Mesothelial cell of epicardium (in vitro differentiated cells): Measurements from ENCODE around the gene SMIM38. TPM values are rescaled to one million over a fixed set of nuclear protein-coding genes. Genes with fewer than 3 reads are reported as not detected.
"Not testable (repeated sequence)": the region's sequence is repeated elsewhere in the genome, so short reads cannot be mapped to it uniquely, and the experiment has no call there.

Experiments
- DNase-seq, 2 experiments: peaks; one replicate each; pipeline ENCODE4 v3.0.0; 2021; ENCODE audit warnings: low spot score in 2 of 2; ENCODE audit not compliant: unreplicated experiment in 2 of 2
- H3K27ac Mint-ChIP-seq: 2 replicates; pipeline ENCODE4 v1.8.0; 2021; ENCODE audit warnings: mixed read lengths
- H3K27me3 Mint-ChIP-seq: 2 replicates; pipeline ENCODE4 v1.8.0; 2021; ENCODE audit warnings: low read depth, mixed read lengths
- H3K36me3 Mint-ChIP-seq: 2 replicates; pipeline ENCODE4 v1.8.0; 2021; ENCODE audit warnings: mixed read lengths
- H3K4me1 Mint-ChIP-seq: 2 replicates; pipeline ENCODE4 v1.8.0; 2021; ENCODE audit warnings: mixed read lengths
- H3K4me3 Mint-ChIP-seq: 2 replicates; pipeline ENCODE4 v1.8.0; 2021; ENCODE audit warnings: mild to moderate bottlenecking, moderate library complexity, mixed read lengths
- H3K9me3 Mint-ChIP-seq: 2 replicates; pipeline ENCODE4 v1.8.0; 2021; ENCODE audit warnings: mixed read lengths
- total RNA-seq: library from RNA; stranded (reverse); gene quantifications from 3 replicates; pipeline ENCODE4 v1.2.1, GENCODE V29; 2021
- TF ChIP-seq, protein P1 (sequence below): fragments of 200-600 bp; sonication (generic); IDR thresholded peaks from one replicate; pipeline ENCODE4 v1.5.0; 2021; ENCODE audit warnings: antibody characterized with exemption; ENCODE audit not compliant: unreplicated experiment

SMIM38 gene
- total RNA-seq, 1 donor from 2014 or later = 2.5 TPM

DNA sequence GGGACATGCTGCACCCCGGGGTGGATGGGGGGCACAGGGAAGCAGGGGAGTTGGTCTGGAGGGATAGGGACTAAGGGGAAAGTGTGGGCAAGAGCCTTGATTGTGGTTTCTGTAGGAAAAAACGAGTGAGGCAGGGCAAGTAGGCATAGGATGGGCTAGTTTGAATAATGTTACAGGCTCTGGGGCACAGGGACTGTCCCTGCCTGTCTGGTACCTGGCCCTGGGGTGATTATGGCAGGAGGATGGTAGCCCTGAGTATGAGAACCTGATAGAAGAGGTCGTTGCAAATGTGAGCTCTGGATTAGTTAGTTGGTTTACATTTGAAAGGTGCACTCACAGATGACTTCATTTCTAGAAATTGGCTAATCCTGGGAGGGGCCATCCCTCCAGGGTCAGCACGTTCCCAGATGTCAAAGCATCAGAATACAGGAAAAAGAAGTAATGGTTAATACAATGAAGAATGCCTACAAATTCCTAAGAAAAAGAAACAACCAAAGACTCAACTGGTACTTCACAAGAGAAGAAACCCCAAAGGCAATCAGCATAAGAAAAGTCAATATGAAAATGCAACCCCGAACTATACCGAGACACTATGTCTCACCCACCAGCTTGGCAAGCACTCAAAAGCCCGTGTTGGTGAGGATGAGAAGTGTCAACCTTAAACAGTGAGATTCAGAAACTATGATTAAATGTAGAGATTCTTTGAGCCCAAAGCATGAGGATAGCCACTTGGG, 11.3 kb upstream of the SMIM38 start:
- Mint-ChIP-seq H3K27me3 (no peaks in the 10 kb centered on the region), H3K9me3 (peaks cover 26% of the 10 kb centered on the region), H3K4me3 (no peak overlapping the region), H3K27ac (peak overlapping the region; percentile 70), H3K4me1 (peaks cover 18% of the 10 kb centered on the region), H3K36me3 (peaks cover 8% of the 10 kb centered on the region)
- TF ChIP-seq, protein P1, sequence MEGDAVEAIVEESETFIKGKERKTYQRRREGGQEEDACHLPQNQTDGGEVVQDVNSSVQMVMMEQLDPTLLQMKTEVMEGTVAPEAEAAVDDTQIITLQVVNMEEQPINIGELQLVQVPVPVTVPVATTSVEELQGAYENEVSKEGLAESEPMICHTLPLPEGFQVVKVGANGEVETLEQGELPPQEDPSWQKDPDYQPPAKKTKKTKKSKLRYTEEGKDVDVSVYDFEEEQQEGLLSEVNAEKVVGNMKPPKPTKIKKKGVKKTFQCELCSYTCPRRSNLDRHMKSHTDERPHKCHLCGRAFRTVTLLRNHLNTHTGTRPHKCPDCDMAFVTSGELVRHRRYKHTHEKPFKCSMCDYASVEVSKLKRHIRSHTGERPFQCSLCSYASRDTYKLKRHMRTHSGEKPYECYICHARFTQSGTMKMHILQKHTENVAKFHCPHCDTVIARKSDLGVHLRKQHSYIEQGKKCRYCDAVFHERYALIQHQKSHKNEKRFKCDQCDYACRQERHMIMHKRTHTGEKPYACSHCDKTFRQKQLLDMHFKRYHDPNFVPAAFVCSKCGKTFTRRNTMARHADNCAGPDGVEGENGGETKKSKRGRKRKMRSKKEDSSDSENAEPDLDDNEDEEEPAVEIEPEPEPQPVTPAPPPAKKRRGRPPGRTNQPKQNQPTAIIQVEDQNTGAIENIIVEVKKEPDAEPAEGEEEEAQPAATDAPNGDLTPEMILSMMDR = no peak
- no peak for DNase-seq

GRCh38 chr11:69145050-69145380, 10.7 kb upstream of the SMIM38 start:
- TF ChIP-seq, protein P1 = no peak
- DNase-seq = no peak
- Mint-ChIP-seq H3K4me1 (peaks cover 18% of the 10 kb centered on the region), H3K27ac (peak overlapping the region; percentile 70), H3K27me3 (no peaks in the 10 kb centered on the region), H3K4me3 (no peak overlapping the region), H3K36me3 (peaks cover 8% of the 10 kb centered on the region), H3K9me3 (peaks cover 27% of the 10 kb centered on the region)

DNA sequence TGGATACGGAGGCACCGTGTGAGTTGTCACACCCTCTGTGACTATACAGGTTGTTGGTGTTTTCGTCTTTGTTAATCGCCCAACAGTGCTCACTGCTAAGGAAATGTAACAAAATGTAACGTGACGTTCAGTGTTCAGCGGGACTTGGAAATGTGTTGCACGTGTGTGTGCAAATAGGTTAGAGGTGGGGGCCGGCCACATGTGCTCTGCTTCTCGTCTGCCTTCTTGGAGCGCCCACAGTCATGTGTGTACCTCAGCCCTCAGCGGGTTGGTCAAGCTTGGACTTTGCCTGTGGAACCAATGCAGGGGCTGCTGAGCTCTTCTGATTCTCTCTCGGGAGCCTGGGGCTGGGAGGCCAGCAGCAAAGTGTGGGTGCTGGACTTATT, 7.4 kb upstream of the SMIM38 start:
- TF ChIP-seq, protein P1 = no peak
- Mint-ChIP-seq H3K27ac (no peak overlapping the region), H3K27me3 (peaks cover 9% of the 10 kb centered on the region), H3K9me3 (peaks cover 32% of the 10 kb centered on the region), H3K4me1 (peaks cover 35% of the 10 kb centered on the region), H3K4me3 (no peak overlapping the region), H3K36me3 (peaks cover 13% of the 10 kb centered on the region)
- DNase-seq = no peak

DNA sequence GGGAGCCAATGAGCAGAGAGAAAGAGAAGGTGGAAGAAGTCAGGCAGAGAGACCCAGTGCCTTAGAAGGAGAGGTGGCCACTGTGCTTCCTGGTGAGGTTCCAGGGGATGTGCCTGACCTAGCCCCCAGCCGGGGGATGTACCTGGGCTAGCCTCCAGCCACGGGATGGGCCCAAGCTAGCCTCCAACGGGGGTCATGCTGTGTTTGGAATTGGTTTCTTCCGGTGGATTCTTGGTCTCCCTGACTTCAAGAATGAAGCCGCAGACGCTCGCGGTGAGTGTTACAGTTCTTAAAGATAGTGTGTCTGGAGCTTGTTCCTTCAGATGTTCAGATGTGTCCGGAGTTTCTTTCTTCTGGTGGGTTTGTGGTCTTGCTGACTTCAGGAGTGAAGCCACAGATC, 6.9 kb upstream of the SMIM38 start:
- no peak for DNase-seq
- peaks cover 10% of the 10 kb centered on the region for H3K27me3 Mint-ChIP-seq
- peaks cover 13% of the 10 kb centered on the region for H3K36me3 Mint-ChIP-seq
- peaks cover 32% of the 10 kb centered on the region for H3K9me3 Mint-ChIP-seq
- H3K4me3 Mint-ChIP-seq = no peak overlapping the region
- peaks cover 38% of the 10 kb centered on the region for H3K4me1 Mint-ChIP-seq
- no peak overlapping the region for H3K27ac Mint-ChIP-seq
- TF ChIP-seq, protein P1 = no peak

DNA sequence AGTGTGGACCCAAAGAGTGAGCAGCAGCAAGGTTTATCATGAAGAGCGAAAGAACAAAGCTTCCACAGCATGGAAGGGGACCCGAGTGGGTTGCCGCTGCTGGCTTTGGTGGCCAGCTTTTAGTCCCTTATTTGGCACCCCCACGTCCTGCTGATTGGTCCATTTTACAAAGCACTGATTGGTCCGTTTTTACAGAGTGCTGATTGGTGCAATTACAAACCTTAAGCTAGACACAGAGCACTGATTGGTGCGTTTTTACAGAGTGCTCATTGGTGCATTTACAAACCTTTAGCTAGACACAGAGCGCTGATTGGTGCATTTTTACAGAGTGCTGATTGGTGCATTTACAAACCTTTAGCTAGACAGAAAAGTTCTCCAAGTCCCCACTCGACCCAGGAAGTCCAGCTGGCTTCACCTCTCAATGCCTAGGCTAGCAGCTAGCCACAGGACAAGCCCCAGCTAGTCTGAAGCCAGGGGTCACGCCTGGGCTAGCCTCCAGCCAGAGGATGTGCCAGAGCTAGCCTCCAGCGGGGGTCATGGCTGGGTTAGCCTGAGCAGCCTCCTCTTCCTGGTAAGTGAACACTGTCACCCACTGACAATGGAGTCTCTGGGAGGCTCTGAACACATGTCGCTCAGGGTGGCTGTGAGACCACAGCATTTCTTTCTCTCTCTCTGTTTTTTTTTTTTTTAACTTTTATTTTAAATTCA, 6.2 kb upstream of the SMIM38 start:
- peaks cover 32% of the 10 kb centered on the region for H3K9me3 Mint-ChIP-seq
- peaks cover 13% of the 10 kb centered on the region for H3K36me3 Mint-ChIP-seq
- peaks cover 34% of the 10 kb centered on the region for H3K4me1 Mint-ChIP-seq
- H3K27me3 Mint-ChIP-seq, H3K4me3 Mint-ChIP-seq, DNase-seq, H3K27ac Mint-ChIP-seq: not testable (repeated sequence)

GRCh38 chr11:69150175-69150574, 5.6 kb upstream of the SMIM38 start:
- TF ChIP-seq, protein P1 = no peak
- Mint-ChIP-seq H3K27ac (no peak overlapping the region), H3K36me3 (peaks cover 13% of the 10 kb centered on the region), H3K9me3 (peaks cover 32% of the 10 kb centered on the region), H3K4me3 (no peak overlapping the region), H3K27me3 (peaks cover 10% of the 10 kb centered on the region), H3K4me1 (peaks cover 28% of the 10 kb centered on the region)
- no peak for DNase-seq
